Testis (tissue), 2 donors: ENCODE data around the gene FBXO4.

Source experiments
- POLR2A ChIP-seq: fragments of 450-650 bp; IDR thresholded peaks from one replicate; pipeline ENCODE4 v1.6.1; 2017; ENCODE audit warnings: antibody characterized with exemption, mild to moderate bottlenecking, moderate library complexity
- TF ChIP-seq, protein P1 (sequence below), 3 experiments: fragments of 450-650 bp in 2 of 3; fragments of 200-600 bp in 1 of 3; sonication (generic) in 1 of 3; IDR thresholded peaks; one replicate each; pipeline ENCODE4 v1.5.1; 2016 to 2019; ENCODE audit warnings: antibody characterized with exemption in 3 of 3, mild to moderate bottlenecking in 2 of 3, moderate library complexity in 1 of 3

DNA sequence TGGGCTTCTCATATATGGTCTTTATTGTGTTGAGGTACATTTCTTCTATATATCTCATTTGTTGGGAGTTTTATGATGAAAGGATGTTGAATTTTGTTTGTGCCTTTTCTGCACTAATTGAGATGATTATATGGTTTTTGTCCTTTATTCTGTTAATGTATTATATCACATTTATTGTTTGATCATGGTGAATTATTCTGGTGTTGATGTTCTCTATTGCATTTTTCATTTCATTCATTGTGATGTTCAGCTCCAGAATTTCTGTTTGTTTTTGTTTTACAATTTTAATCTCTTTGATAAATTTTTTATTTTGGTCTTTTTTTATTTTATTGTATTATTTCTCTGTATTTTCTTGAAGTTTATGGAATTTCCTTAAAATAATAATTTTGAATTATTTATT lies 35.4 kb downstream of the FBXO4 start:
- TF ChIP-seq, protein P1, sequence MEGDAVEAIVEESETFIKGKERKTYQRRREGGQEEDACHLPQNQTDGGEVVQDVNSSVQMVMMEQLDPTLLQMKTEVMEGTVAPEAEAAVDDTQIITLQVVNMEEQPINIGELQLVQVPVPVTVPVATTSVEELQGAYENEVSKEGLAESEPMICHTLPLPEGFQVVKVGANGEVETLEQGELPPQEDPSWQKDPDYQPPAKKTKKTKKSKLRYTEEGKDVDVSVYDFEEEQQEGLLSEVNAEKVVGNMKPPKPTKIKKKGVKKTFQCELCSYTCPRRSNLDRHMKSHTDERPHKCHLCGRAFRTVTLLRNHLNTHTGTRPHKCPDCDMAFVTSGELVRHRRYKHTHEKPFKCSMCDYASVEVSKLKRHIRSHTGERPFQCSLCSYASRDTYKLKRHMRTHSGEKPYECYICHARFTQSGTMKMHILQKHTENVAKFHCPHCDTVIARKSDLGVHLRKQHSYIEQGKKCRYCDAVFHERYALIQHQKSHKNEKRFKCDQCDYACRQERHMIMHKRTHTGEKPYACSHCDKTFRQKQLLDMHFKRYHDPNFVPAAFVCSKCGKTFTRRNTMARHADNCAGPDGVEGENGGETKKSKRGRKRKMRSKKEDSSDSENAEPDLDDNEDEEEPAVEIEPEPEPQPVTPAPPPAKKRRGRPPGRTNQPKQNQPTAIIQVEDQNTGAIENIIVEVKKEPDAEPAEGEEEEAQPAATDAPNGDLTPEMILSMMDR (IDR thresholded peaks at IDR 0.05), result no peak
- no peak for TF ChIP-seq POLR2A
